Chondrocyte (in vitro differentiated cells): ENCODE data around the gene MYL10. TPM values are rescaled to one million over a fixed set of nuclear protein-coding genes. Genes with fewer than 3 reads are reported as not detected.

Source experiments
- DNase-seq: peaks from one replicate; pipeline ENCODE4 v3.0.0; 2021; ENCODE audit warnings: mixed read lengths, low spot score
- H3K27ac Mint-ChIP-seq: one replicate; pipeline ENCODE4 v1.8.0; 2021; ENCODE audit warnings: mild to moderate bottlenecking, moderate library complexity, mixed read lengths; ENCODE audit not compliant: unreplicated experiment
- H3K27me3 Mint-ChIP-seq: 2 replicates; pipeline ENCODE4 v1.8.0; 2021; ENCODE audit warnings: low read depth, mixed read lengths
- H3K36me3 Mint-ChIP-seq: 2 replicates; pipeline ENCODE4 v1.8.0; 2021; ENCODE audit warnings: low read depth, mixed read lengths
- H3K4me1 Mint-ChIP-seq: 2 replicates; pipeline ENCODE4 v1.8.0; 2021; ENCODE audit warnings: low read depth, mild to moderate bottlenecking, mixed read lengths
- H3K4me3 Mint-ChIP-seq: one replicate; pipeline ENCODE4 v1.8.0; 2021; ENCODE audit warnings: mild to moderate bottlenecking, moderate library complexity, mixed read lengths; ENCODE audit not compliant: unreplicated experiment
- H3K9me3 Mint-ChIP-seq: 2 replicates; pipeline ENCODE4 v1.8.0; 2021; ENCODE audit warnings: low read depth, mixed read lengths
- total RNA-seq: library from RNA; stranded (reverse); gene quantifications from 3 replicates; pipeline ENCODE4 v1.2.1, GENCODE V29; 2021
- TF ChIP-seq, protein P1 (sequence below): fragments of 200-600 bp; sonication (generic); IDR thresholded peaks from 2 replicates; pipeline ENCODE4 v1.5.0; 2021; ENCODE audit warnings: antibody characterized with exemption, mild to moderate bottlenecking, moderate library complexity

The MYL10 gene
- total RNA-seq, 1 donor from 2014 or later: 3.4 TPM

DNA sequence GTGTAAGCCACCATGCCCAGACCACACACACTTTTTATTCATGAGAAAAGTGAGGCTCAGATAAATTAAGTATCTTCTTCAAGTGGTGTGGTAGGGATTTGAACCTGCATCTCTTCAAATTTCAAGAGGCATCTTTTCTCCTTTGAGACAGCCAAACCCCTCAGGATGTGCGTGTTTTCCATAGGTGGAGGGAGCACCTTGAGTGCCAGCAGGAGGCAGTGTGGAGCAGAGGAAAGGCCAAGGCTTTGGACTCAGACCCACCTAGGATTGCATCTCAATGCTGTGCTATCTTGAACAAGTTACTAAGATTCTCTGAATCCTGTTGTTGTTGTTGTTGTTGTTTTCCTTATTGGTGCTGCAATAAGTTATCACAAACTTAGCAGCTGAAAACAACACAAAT, 40.2 kb upstream of the MYL10 start:
- no peaks in the 10 kb centered on the region for H3K36me3 Mint-ChIP-seq
- H3K4me3 Mint-ChIP-seq: no peak overlapping the region
- H3K27me3 Mint-ChIP-seq: no peaks in the 10 kb centered on the region
- no peak overlapping the region for H3K27ac Mint-ChIP-seq
- H3K4me1 Mint-ChIP-seq: peaks cover 18% of the 10 kb centered on the region
- H3K9me3 Mint-ChIP-seq: peaks cover 8% of the 10 kb centered on the region
- TF ChIP-seq, protein P1, sequence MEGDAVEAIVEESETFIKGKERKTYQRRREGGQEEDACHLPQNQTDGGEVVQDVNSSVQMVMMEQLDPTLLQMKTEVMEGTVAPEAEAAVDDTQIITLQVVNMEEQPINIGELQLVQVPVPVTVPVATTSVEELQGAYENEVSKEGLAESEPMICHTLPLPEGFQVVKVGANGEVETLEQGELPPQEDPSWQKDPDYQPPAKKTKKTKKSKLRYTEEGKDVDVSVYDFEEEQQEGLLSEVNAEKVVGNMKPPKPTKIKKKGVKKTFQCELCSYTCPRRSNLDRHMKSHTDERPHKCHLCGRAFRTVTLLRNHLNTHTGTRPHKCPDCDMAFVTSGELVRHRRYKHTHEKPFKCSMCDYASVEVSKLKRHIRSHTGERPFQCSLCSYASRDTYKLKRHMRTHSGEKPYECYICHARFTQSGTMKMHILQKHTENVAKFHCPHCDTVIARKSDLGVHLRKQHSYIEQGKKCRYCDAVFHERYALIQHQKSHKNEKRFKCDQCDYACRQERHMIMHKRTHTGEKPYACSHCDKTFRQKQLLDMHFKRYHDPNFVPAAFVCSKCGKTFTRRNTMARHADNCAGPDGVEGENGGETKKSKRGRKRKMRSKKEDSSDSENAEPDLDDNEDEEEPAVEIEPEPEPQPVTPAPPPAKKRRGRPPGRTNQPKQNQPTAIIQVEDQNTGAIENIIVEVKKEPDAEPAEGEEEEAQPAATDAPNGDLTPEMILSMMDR: peak; percentile 58
- DNase-seq: no peak

DNA sequence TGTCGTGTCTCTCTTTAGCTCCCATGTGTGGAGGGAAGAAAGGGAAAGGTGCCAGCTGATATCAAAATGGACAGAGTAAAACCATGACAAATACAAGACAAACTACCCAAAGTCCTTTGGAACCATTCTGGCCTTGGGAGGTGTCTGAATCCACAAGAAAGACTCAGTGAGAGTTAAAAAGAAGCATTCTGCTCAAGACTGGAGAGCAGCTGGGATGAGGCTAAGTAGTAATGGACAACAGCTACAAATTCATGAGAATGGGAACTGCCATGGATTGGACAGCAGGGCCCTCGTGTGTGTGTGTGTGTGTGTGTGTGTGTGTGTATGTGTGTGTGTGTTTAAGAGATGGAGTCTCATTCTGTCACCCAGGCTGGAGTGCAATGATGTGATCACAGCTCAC, 39.6 kb upstream of the MYL10 start:
- no peak overlapping the region for H3K4me3 Mint-ChIP-seq
- DNase-seq: no peak
- H3K36me3 Mint-ChIP-seq: no peaks in the 10 kb centered on the region
- H3K9me3 Mint-ChIP-seq: peaks cover 8% of the 10 kb centered on the region
- H3K27me3 Mint-ChIP-seq: no peaks in the 10 kb centered on the region
- TF ChIP-seq, protein P1: no peak
- H3K27ac Mint-ChIP-seq: no peak overlapping the region
- peaks cover 18% of the 10 kb centered on the region for H3K4me1 Mint-ChIP-seq

DNA sequence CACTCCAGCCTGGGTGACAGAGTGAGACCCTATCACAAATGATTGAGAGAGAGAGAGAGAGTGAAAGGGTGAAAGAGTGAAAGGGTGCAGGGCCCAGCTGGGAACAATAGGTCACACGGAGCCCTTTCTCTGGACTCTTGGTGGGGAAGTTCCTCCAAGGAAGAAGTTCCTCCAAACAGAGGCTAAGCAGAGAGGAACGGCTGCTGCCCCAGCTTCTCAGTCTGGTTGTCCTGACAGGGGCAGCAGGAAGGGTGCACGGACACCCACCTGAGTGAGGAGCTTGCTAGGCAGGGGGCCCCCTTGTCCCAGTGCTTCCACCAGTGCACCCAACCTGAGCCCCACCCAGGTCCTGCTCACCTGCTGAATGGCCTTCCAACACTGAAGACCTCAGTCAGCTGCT, 38.8 kb upstream of the MYL10 start:
- no peaks in the 10 kb centered on the region for H3K36me3 Mint-ChIP-seq

DNA sequence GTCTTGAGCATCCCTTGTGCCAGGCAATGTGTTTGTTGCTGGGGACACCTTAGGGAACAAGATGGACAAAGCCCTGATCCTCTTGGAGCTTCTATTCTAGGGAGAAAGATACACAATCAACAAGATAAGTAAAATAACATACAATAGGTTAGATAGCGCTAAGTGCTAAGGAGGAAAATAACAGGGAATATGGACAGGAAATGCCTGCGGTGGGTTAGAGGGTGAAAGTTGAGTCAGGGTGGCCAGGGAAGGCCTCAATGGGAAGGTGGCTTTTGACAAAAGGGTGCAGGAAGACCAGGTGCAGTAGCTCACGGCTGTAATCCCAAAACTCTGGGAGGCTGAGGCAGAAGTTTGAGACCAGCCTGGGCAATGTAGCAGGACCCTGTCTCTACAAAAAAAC, 38.3 kb upstream of the MYL10 start:
- TF ChIP-seq, protein P1: no peak
- peaks cover 4% of the 10 kb centered on the region for H3K9me3 Mint-ChIP-seq
- H3K36me3 Mint-ChIP-seq: no peaks in the 10 kb centered on the region
- no peak overlapping the region for H3K27ac Mint-ChIP-seq
- no peak overlapping the region for H3K4me3 Mint-ChIP-seq
- no peak for DNase-seq
- peaks cover 3% of the 10 kb centered on the region for H3K27me3 Mint-ChIP-seq
- peaks cover 15% of the 10 kb centered on the region for H3K4me1 Mint-ChIP-seq

More for the DNA sequence above, 38.8 kb upstream of the MYL10 start:
- Mint-ChIP-seq H3K27me3 (peaks cover 2% of the 10 kb centered on the region), H3K27ac (no peak overlapping the region), H3K4me3 (no peak overlapping the region), H3K4me1 (peaks cover 18% of the 10 kb centered on the region), H3K9me3 (peaks cover 4% of the 10 kb centered on the region)
- DNase-seq: no peak
- TF ChIP-seq, protein P1: no peak

DNA sequence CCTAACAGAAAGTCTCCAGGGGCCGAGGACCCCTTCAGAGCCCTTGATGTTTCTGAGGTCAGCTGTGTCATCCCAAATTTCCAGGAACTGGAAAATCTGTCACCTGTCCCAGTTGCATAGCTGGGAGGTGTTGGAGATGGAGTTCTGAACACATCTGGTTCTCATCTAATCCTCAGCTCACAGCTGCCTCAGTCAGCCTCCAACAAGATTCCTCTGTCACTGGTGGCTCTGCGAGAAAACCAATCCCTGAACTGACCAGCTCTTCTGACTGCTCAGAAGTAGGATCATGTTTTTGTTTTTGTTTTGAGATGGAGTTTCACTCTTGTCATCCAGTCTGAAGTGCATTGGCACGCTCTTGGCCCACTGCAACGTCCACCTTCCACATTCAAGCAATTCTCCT, 37.6 kb upstream of the MYL10 start:
- no peak for DNase-seq
- TF ChIP-seq, protein P1: no peak
- Mint-ChIP-seq H3K4me1 (peaks cover 8% of the 10 kb centered on the region), H3K4me3 (no peak overlapping the region), H3K9me3 (peaks cover 4% of the 10 kb centered on the region), H3K27ac (no peak overlapping the region), H3K27me3 (peaks cover 3% of the 10 kb centered on the region), H3K36me3 (no peaks in the 10 kb centered on the region)
